GM21528 (cell line): ENCODE measurements around the gene CEP164.
"Not testable (repeated sequence)": the region's sequence is repeated elsewhere in the genome, so short reads cannot be mapped to it uniquely, and the experiment has no call there.

ENCODE experiments used
- ATAC-seq: cut with Tn5 transposase; IDR thresholded peaks from one replicate; pipeline ENCODE4 v1.9.1; 2021; ENCODE audit warnings: mild to moderate bottlenecking, moderate library complexity; ENCODE audit not compliant: unreplicated experiment, low FRiP score

CEP164 gene

GRCh38 chr11:117392001-117392690 is 64.5 kb downstream of the CEP164 start:
- no peak for ATAC-seq

GRCh38 chr11:117392979-117393378 is 65.3 kb downstream of the CEP164 start:
- no peak for ATAC-seq

GRCh38 chr11:117394221-117394925 is 66.7 kb downstream of the CEP164 start:
- ATAC-seq, result no peak

GRCh38 chr11:117395476-117395875 is 67.8 kb downstream of the CEP164 start:
- ATAC-seq, result no peak

- no peak for ATAC-seq
These were observed 69.3 kb downstream of the CEP164 start for GRCh38 chr11:117396970-117397369.

GRCh38 chr11:117398618-117399017 is 71.0 kb downstream of the CEP164 start:
- ATAC-seq, result not testable (repeated sequence)

GRCh38 chr11:117399100-117399840 is 71.6 kb downstream of the CEP164 start:
- not testable (repeated sequence) for ATAC-seq

- not testable (repeated sequence) for ATAC-seq
These were observed 78.2 kb downstream of the CEP164 start for GRCh38 chr11:117405898-117406297.

GRCh38 chr11:117407016-117407415 is 79.4 kb downstream of the CEP164 start:
- no peak for ATAC-seq

GRCh38 chr11:117408356-117408755 is 80.7 kb downstream of the CEP164 start:
- no peak for ATAC-seq

- ATAC-seq, result no peak
These were observed 81.9 kb downstream of the CEP164 start for GRCh38 chr11:117409511-117409910.

- ATAC-seq, result no peak
These were observed 82.6 kb downstream of the CEP164 start for GRCh38 chr11:117410238-117410637.

- ATAC-seq, result no peak
These were observed 83.4 kb downstream of the CEP164 start for GRCh38 chr11:117410861-117411710.

GRCh38 chr11:117411736-117412135 is 84.1 kb downstream of the CEP164 start:
- no peak for ATAC-seq

GRCh38 chr11:117412176-117412575 is 84.5 kb downstream of the CEP164 start:
- no peak for ATAC-seq

- ATAC-seq, result no peak
These were observed 85.1 kb downstream of the CEP164 start for GRCh38 chr11:117412653-117413275.

GRCh38 chr11:117413616-117414015 is 86.0 kb downstream of the CEP164 start:
- ATAC-seq, result no peak

- no peak for ATAC-seq
These were observed 87.1 kb downstream of the CEP164 start for GRCh38 chr11:117414724-117415123.

GRCh38 chr11:117415358-117415896 is 87.8 kb downstream of the CEP164 start:
- ATAC-seq, result no peak

GRCh38 chr11:117417342-117417741 is 89.7 kb downstream of the CEP164 start:
- no peak for ATAC-seq
